Activated CD4-positive, alpha-beta T cell treated with anti-CD3 and anti-CD28 coated beads, Interleukin-2, amount 10 ng/mL, durations not matched to agents 7 days and 5 days (primary cell): ENCODE data around the gene CEP85L. TPM values are rescaled to one million over a fixed set of nuclear protein-coding genes. Genes with fewer than 3 reads are reported as not detected.

Experiments used
- CTCF ChIA-PET: fragments of 350-600 bp; sonication (Branson Sonifier 250); formaldehyde crosslinking; loops from one replicate; lab custom pipeline; 2021; ENCODE audit warnings: antibody characterized with exemption; lab: Charles Lee
- POLR2A ChIA-PET: fragments of 350-600 bp; sonication (Branson Sonifier 250); formaldehyde crosslinking; loops from one replicate; lab custom pipeline; 2021; ENCODE audit warnings: antibody characterized with exemption; lab: Charles Lee
- DNase-seq: peaks from one replicate; pipeline ENCODE4 v3.0.0-alpha.2; 2020
- H3K27ac Mint-ChIP-seq: one replicate; pipeline ENCODE4 v1.8.0; 2021; ENCODE audit warnings: mild to moderate bottlenecking, moderate library complexity, mixed read lengths
- H3K27me3 Mint-ChIP-seq: one replicate; pipeline ENCODE4 v1.8.0; 2021; ENCODE audit warnings: mixed read lengths
- H3K36me3 Mint-ChIP-seq: one replicate; pipeline ENCODE4 v1.8.0; 2021; ENCODE audit warnings: low read depth, mixed read lengths
- H3K4me1 Mint-ChIP-seq: one replicate; pipeline ENCODE4 v1.8.0; 2021; ENCODE audit warnings: mixed read lengths
- H3K4me3 Mint-ChIP-seq: one replicate; pipeline ENCODE4 v1.8.0; 2021; ENCODE audit warnings: mild to moderate bottlenecking, moderate library complexity, mixed read lengths
- H3K9me3 Mint-ChIP-seq: one replicate; pipeline ENCODE4 v1.8.0; 2021; ENCODE audit warnings: mixed read lengths
- total RNA-seq, 2 experiments: library from RNA; stranded (reverse); gene quantifications; one replicate each; pipeline ENCODE4 v1.2.3, GENCODE V29; 2021

CEP85L gene
- total RNA-seq, 2 experiments from 2014 or later = 47.9 to 50.3 TPM

- no peaks in the 10 kb centered on the region for H3K9me3 Mint-ChIP-seq
- POLR2A ChIA-PET = no interaction called here
- no peak overlapping the region for H3K4me3 Mint-ChIP-seq
- CTCF ChIA-PET = interaction anchor here (1.1 kb wide), 1 partner anchor 41 kb away, joined by 3 read pairs; no protein-coding TSS in a partner anchor
- no peak for DNase-seq
- H3K4me1 Mint-ChIP-seq = peaks cover 23% of the 10 kb centered on the region
- H3K27me3 Mint-ChIP-seq = no peaks in the 10 kb centered on the region
- peak overlapping the region; percentile 86 for H3K27ac Mint-ChIP-seq
- H3K36me3 Mint-ChIP-seq = peaks cover 14% of the 10 kb centered on the region
These were observed 91.7 kb downstream of the CEP85L start for GRCh38 chr6:118559659-118560058.

GRCh38 chr6:118558464-118559217 is 92.8 kb downstream of the CEP85L start:
- peak; percentile 35 for DNase-seq
- Mint-ChIP-seq H3K9me3 (no peaks in the 10 kb centered on the region), H3K4me1 (peaks cover 23% of the 10 kb centered on the region), H3K36me3 (peaks cover 16% of the 10 kb centered on the region), H3K27me3 (no peaks in the 10 kb centered on the region), H3K27ac (peak overlapping the region; percentile 86), H3K4me3 (peak overlapping the region; percentile 41)
- ChIA-PET CTCF (interaction anchor here (0.6 to 1.0 kb wide), 2 partner anchors 72 to 153 kb away, joined by 3 read pairs; no protein-coding TSS in a partner anchor), POLR2A (interaction anchor here (0.5 kb wide), 1 partner anchor 103 kb away, joined by 5 read pairs; no protein-coding TSS in a partner anchor)

- POLR2A ChIA-PET = no interaction called here
- no peaks in the 10 kb centered on the region for H3K27me3 Mint-ChIP-seq
These were observed 96.7 kb downstream of the CEP85L start for GRCh38 chr6:118554698-118555097.

GRCh38 chr6:118553132-118553531 is 98.3 kb downstream of the CEP85L start:
- H3K27me3 Mint-ChIP-seq = no peaks in the 10 kb centered on the region
- no peak for DNase-seq
- H3K36me3 Mint-ChIP-seq = peaks cover 12% of the 10 kb centered on the region
- ChIA-PET POLR2A (no interaction called here), CTCF (interaction anchor here (0.6 to 1.1 kb wide), 2 partner anchors 13 to 181 kb away, joined by 3 to 5 read pairs; no protein-coding TSS in a partner anchor)
- peaks cover 10% of the 10 kb centered on the region for H3K4me1 Mint-ChIP-seq
- H3K9me3 Mint-ChIP-seq = no peaks in the 10 kb centered on the region
- H3K27ac Mint-ChIP-seq = no peak overlapping the region
- H3K4me3 Mint-ChIP-seq = no peak overlapping the region

More at GRCh38 chr6:118554698-118555097, 96.7 kb downstream of the CEP85L start:
- no peak overlapping the region for H3K27ac Mint-ChIP-seq
- CTCF ChIA-PET = no interaction called here
- DNase-seq = no peak
- peaks cover 24% of the 10 kb centered on the region for H3K4me1 Mint-ChIP-seq
- peaks cover 15% of the 10 kb centered on the region for H3K36me3 Mint-ChIP-seq
- H3K4me3 Mint-ChIP-seq = no peak overlapping the region
- no peaks in the 10 kb centered on the region for H3K9me3 Mint-ChIP-seq

- H3K27ac Mint-ChIP-seq = no peak overlapping the region
- CTCF ChIA-PET = no interaction called here
These were observed 100.0 kb downstream of the CEP85L start for GRCh38 chr6:118551063-118552053.

GRCh38 chr6:118548613-118549012 is 102.8 kb downstream of the CEP85L start:
- DNase-seq = no peak
- Mint-ChIP-seq H3K4me3 (no peak overlapping the region), H3K9me3 (no peaks in the 10 kb centered on the region), H3K27me3 (no peaks in the 10 kb centered on the region), H3K4me1 (peaks cover 9% of the 10 kb centered on the region), H3K27ac (no peak overlapping the region), H3K36me3 (peaks cover 16% of the 10 kb centered on the region)
- POLR2A ChIA-PET = no interaction called here
- CTCF ChIA-PET = no interaction called here

More at GRCh38 chr6:118551063-118552053, 100.0 kb downstream of the CEP85L start:
- Mint-ChIP-seq H3K4me3 (no peak overlapping the region), H3K36me3 (peaks cover 5% of the 10 kb centered on the region), H3K27me3 (no peaks in the 10 kb centered on the region), H3K4me1 (peaks cover 6% of the 10 kb centered on the region), H3K9me3 (no peaks in the 10 kb centered on the region)
- POLR2A ChIA-PET = no interaction called here
- DNase-seq = no peak

GRCh38 chr6:118548136-118548535 is 103.3 kb downstream of the CEP85L start, which contains the start of gene PLN:
Gene PLN, plus strand, starts transcription at chr6:118548296. Its CDS starts 10,626 bp downstream, at chr6:118558922.
- no peaks in the 10 kb centered on the region for H3K9me3 Mint-ChIP-seq
- H3K27me3 Mint-ChIP-seq = no peaks in the 10 kb centered on the region
- H3K27ac Mint-ChIP-seq = no peak within 1 kb of the TSS
- DNase-seq = no peak
- no peak within 1 kb of the TSS for H3K4me3 Mint-ChIP-seq
- ChIA-PET POLR2A (no interaction called here), CTCF (no interaction called here)
- peaks cover 9% of the 10 kb centered on the region for H3K4me1 Mint-ChIP-seq
- H3K36me3 Mint-ChIP-seq = peaks cover 18% of the 10 kb centered on the region

- ChIA-PET POLR2A (interaction anchor here (0.7 kb wide), 1 partner anchor 520 kb away, joined by 3 read pairs; no protein-coding TSS in a partner anchor), CTCF (no interaction called here)
- Mint-ChIP-seq H3K4me3 (no peak overlapping the region), H3K27ac (no peak overlapping the region), H3K36me3 (peaks cover 20% of the 10 kb centered on the region), H3K4me1 (peaks cover 9% of the 10 kb centered on the region), H3K27me3 (no peaks in the 10 kb centered on the region), H3K9me3 (no peaks in the 10 kb centered on the region)
- DNase-seq = no peak
These were observed 104.5 kb downstream of the CEP85L start for GRCh38 chr6:118546880-118547218.

GRCh38 chr6:118546164-118546879 is 105.1 kb downstream of the CEP85L start:
- ChIA-PET POLR2A (interaction anchor here (0.7 kb wide), 1 partner anchor 520 kb away, joined by 3 read pairs; no protein-coding TSS in a partner anchor), CTCF (interaction anchor here (1.0 kb wide), 1 partner anchor 64 kb away, joined by 3 read pairs; no protein-coding TSS in a partner anchor)
- no peak for DNase-seq
- H3K27me3 Mint-ChIP-seq = no peaks in the 10 kb centered on the region
- peaks cover 9% of the 10 kb centered on the region for H3K4me1 Mint-ChIP-seq
- H3K4me3 Mint-ChIP-seq = no peak overlapping the region
- H3K9me3 Mint-ChIP-seq = no peaks in the 10 kb centered on the region
- H3K27ac Mint-ChIP-seq = no peak overlapping the region
- peaks cover 20% of the 10 kb centered on the region for H3K36me3 Mint-ChIP-seq

GRCh38 chr6:118544105-118544504 is 107.3 kb downstream of the CEP85L start:
- POLR2A ChIA-PET = no interaction called here
- no peaks in the 10 kb centered on the region for H3K27me3 Mint-ChIP-seq
- H3K4me1 Mint-ChIP-seq = peaks cover 4% of the 10 kb centered on the region
- DNase-seq = no peak
- H3K27ac Mint-ChIP-seq = no peak overlapping the region
- no peak overlapping the region for H3K4me3 Mint-ChIP-seq
- H3K9me3 Mint-ChIP-seq = no peaks in the 10 kb centered on the region
- H3K36me3 Mint-ChIP-seq = peaks cover 19% of the 10 kb centered on the region
- CTCF ChIA-PET = no interaction called here

GRCh38 chr6:118542184-118542952 is 109.0 kb downstream of the CEP85L start:
- no peak overlapping the region for H3K4me3 Mint-ChIP-seq
- H3K9me3 Mint-ChIP-seq = no peaks in the 10 kb centered on the region
- POLR2A ChIA-PET = no interaction called here
- H3K36me3 Mint-ChIP-seq = peaks cover 21% of the 10 kb centered on the region
- no peaks in the 10 kb centered on the region for H3K27me3 Mint-ChIP-seq
- H3K4me1 Mint-ChIP-seq = peaks cover 4% of the 10 kb centered on the region
- DNase-seq = no peak
- CTCF ChIA-PET = no interaction called here
- no peak overlapping the region for H3K27ac Mint-ChIP-seq
